Measurements from ENCODE around the gene MAEA.
A peak's percentile ranks its signal among the peaks of the same experiment; 100 is the strongest.

The MAEA gene

DNA sequence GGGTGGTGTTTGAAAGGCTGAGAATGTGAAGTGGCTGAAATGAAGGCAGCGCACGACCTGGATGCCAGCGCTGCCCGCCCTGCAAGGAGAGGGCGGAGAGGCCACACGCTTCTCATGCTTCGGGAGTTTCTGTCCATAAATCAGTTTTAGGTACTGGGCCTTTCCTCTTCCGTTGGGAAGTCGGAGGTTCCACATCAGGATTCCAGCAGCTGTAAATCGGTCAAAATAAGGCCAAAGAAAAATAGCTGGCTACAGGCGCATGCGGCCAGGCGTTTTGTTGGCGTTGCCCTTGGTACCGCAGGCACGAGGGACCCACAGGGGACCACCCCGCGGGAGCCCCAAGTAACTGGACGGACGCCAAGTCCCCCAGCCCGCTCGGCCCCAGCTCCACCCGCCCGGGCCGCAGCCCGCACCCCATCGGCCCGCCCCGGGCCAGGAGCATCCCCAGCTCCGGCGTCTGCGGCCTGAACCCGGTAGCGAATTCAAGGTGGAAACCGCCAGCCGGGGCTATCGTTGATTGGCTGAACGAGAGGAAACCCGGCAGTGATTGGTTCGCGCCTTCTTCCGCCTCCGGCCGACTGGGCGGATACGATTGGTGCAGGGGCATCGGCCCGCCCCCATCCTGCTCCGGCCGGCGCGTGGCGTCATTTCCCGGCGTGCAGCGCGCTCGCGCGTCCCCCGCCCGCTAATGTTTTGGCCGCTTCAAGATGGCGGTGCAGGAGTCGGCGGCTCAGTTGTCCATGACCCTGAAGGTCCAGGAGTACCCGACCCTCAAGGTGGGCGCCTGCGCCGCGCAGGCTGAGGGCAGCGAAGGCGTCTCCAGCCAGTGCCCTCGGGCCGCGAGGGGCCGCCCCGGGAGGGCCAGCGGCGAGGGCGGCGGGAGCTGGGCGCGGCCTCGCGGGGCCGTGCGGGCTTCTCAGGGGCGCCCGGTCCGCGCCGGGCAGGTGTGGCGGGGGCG, at the start of gene MAEA:
MAEA (plus strand) TSS at position 685 of the 958 bp plus-strand sequence; CDS start at position 708, 23 bp downstream.
- peak; percentile 89 for DNase-seq

DNA sequence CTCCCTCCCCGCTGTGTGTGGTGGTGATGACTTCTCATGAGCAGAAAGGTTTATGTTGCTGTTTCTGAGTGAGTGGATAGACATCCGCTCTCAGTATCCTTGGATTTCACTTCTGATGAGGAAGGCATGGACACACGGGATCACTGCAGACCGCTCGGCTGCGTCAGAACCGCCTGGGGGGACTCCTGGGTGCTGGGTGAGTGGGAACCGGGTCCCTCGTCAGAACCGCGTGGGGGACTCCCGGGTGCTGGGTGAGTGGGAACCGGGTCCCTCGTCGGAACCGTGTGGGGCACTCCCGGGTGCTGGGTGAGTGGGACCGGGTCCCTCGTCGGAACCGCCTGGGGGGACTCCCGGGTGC, 49.8 kb upstream of the MAEA start:
- no peak for DNase-seq

DNA sequence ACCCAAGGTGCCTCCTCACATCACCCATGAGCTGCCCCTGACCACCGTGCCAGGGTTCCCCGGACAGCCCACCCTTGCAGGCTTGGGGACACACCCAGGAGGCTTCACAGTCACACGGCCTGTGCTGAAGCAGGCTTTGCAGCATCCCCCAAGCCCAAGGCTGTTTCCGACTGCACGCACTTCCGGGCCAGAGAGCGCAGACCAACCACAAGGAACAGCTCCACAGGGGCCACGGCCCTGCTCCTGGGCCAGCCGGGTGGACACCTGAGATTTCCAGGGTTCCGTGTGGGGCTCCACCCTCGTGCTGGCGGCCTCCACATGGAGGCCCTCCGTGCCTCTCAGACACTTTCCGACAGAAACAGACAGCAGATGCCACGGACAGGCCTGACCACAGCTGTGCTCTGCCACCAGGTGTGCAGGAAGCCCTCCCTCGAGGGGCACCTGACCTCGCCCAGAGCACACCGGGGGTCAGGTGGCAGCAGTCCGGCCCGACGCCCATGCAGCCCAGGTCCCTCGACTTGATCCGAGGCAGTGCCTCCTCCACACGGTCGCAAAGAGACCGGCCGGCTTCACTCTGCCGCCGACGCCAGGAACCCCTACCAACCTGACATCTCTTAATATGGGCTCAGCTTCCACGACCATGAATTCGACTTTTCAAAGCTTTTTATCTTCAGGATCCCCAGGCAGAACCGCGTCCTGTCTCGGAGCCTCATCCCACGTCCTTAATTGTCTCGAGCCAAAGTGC, 48.8 kb upstream of the MAEA start:
- DNase-seq: no peak

DNA sequence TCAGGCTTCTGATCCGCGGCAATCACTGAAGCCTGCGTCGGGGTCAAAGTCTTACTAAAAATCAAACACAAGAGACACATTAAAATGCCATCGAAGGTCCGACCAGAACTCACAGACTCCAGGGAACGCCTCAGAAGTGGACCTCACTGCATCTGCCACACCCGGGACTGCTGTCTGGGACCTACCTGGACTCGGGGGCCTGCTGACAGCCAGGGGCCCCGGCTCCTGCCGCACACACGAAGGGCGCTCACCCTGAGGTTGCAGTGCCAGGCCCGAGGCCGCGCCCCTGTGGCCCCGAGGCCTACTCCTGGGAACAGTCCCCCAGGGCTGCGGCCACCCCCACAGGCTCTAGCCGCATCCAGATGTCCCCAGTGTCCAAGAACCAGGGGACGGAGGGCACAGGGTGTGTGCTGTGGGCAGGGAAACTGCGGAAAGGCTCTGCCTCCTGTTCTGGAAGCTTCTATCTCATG, 48.2 kb upstream of the MAEA start:
- DNase-seq: no peak

DNA sequence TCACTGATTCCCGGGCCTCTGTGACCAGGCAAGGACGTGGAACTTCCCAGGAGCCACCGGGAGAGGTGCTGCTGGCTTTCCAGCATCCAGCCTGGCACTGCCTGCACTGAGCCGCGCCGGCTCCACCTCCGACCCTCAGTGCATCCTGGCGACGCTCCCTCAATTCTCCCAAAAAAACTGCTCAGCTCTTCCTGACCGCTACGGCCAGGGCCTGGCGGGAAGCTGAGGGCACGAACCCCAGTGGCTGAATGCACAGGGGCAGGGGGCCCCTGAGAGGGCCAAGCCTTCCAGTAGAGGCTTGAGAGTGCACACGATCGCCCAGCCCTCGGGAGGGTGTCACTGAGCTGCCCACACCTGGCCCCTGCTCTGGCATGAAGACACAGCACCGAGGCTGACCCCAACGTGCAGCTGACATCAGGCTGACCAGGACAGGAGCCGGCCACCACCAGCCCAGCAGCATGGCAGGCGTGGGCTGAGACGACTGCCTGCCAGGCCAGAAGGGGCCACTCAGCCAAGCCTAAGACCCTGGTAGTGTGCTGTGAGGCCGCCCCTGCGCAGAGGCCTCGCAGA, 47.7 kb upstream of the MAEA start:
- DNase-seq: no peak

DNA sequence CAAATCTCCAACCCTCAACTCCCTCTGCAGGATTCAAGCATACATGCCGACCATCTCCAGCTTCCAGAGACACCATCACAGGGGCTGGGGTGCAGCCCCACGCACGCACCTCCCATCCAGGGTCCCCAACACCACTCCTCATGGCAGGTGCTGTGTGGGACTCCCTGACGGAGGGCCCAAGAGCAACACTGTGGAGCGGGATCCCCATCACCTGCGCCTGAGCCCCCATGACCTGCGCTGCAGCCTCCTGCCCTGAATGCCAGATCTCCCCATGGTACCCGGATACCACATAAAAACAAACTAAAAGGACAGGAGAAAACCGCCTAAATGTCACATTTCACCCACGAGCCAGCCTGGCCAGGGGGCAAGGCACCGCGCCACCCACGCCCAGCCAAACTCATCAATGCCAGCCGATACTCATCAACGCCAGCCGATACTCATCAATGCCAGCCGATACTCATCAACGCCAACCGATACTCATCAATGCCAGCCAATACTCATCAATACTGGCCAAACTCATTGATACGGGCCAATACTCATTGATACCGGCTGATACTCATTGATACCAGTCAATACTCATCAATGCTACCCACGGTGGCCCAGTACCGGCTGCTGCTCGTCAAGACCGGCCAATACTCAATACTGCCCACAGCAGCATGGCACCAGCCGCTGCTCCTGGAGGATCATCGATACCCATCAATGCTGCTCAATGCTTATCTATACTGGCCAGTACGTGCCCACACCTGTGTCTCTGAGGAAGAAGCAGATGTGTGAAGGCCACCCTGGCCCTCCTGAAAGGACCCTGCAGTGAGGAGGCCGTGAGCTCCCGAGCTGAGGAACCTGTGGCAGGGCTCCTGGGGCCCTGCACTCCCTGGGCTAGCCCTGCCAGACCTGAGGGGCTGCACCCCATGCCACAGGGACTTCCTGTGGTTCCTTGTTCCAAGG, 46.9 kb upstream of the MAEA start:
- DNase-seq: no peak

DNA sequence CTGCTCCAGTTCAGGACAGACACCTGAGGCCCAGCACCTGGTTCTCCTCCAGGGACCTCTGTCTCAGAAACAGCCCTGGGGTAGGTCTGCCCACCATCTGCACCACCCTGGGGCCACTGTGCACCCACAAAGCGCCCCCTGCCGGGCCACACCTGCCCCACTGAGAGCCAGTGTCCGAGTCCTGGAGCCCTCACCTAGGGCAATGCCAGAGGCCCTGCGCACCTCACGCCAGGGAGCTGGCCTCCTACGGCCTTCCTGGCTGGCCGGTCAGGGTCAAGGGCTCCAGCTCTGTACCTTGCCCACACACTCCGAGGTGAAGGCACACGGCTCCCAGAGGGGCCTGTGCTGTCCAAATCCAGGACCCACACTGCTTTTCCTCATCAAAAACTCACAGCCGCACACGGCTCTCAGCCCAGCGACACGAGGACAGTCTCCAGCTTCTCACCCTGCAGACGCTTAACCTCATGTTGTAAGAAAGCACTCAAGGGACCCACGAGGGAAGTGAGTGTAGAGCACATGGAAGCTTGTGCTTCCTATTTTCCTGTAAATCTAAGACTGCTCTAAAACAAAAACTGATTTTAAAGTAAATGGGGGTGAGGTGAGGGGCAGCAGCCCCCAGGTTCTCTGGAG, 46.1 kb upstream of the MAEA start:
- DNase-seq: no peak

DNA sequence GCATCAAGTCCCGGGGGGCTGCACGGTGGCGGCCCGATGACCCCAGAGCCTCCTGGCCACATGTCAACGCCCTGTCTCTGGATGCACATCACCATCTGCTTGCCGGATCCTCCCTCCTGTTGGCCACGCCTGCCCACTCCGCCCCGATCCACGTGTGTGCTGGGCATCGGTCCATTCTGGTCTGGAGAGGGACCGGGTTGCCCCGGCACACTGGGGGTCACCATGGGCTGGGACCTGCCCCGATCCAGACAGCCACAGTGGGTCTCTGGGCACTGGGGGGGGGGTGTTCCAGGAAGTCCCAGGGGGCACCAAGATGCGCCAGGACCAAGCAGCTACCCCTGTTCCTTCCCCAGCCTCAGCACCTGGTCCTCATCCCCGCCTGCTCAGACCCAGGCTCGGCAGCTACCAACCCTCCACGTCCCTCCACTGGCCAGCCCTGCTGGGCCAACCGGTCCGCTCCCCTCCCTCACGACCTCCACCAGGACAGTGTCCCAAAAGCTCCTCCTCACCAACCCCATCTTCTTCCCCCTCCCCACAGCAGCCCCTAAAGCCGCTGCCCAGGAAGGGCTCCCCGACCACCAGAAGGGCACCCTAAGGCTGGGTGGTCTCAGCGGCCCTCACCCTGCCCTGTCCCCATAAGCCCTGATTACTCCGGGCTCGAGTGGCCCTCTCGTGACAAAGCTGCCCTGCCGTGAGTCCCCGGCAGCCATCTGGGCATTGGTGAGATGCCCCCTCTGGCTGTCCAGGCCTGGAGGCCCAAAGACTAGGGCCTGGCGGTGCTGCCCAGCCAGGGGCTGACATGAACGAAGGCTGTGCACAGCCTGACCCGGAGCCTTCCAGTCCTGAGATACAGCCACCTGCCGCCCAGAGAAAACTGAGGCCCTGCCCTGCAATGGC, 45.4 kb upstream of the MAEA start:
- no peak for DNase-seq

DNA sequence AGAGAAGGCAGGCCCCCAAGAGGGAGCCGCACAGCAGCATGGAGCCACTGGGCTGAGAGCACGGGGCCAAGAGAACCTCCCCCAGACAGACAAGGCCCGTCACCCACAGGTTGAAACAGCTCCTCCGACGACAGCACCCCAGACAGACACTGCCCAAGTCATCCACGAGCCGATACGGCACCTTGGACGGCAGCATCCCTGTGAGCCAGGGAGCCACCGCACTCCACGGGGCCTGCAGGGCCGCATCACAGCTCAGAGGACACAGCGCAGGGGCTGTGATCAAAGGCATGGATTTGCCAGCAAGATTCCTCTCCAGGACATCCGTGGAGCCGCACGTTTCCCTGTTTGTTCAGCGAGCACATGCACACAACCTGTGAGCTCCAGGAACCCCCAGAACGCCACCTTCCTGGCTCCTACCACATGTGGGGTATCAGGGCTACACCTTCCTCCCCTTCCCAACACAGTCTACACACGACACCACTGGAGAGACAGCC, 44.7 kb upstream of the MAEA start:
- DNase-seq: no peak

DNA sequence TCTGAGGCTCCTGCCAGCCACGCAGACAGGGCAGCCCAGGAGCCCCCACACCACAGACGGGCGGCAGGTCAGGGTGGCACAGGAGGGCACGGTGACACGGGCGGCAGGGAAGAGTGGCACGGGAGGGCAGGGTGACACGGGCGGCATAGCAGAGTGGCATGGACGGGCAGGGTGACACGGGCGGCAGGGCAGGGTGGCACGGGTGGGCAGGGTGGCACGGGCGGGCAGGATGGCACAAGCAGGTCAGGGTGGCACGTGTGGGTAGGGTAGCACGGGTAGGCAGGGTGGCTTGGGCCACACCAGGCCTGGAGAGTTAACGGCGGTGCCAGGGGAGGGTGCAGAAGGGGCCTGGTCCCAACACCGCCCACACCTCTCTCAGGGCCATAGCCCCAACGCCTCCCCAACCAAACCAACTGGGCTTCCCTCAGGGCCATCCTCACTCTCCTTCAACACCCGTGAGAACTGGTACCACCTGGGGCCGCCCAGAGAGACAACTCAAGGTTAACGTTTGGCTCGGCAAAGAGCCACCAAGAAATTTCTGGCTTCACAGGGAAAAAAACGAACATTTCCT, 44.1 kb upstream of the MAEA start:
- DNase-seq: no peak

DNA sequence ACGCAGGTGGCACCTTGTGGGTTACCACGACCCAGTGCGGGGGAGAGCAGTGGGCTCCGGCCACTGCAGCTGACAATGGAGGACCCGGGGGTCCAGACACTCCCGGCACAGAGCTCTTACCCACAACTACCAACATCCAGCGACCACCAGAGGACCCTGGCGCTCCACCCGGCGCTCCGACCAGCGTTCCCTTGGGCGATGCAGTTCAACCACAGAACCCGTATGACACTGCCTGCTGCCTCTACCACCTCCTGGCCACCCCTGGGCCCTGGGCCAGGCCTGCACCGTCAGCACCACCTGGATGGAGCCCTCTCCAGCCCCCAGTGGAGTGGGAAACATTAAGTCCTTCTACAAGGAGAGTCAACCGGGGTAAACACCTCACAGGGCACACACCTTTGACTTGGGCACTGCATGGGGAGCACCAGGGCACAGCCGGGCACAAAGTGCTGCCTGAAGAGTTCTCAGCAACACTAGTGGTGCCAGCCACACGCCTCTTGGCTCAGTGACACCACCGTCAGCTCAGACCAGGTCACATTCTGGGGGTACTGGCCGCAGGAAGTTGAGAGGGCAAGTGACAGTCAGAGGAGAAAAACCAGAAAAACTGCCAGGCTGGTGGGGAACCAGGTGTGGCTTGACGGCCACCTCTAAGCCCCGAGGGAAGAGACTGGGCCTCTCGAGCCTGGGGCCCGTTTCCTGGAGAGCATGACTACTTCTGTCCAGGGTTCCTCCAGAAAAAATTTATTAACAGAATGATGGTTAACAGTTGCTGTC, 43.4 kb upstream of the MAEA start:
- no peak for DNase-seq

DNA sequence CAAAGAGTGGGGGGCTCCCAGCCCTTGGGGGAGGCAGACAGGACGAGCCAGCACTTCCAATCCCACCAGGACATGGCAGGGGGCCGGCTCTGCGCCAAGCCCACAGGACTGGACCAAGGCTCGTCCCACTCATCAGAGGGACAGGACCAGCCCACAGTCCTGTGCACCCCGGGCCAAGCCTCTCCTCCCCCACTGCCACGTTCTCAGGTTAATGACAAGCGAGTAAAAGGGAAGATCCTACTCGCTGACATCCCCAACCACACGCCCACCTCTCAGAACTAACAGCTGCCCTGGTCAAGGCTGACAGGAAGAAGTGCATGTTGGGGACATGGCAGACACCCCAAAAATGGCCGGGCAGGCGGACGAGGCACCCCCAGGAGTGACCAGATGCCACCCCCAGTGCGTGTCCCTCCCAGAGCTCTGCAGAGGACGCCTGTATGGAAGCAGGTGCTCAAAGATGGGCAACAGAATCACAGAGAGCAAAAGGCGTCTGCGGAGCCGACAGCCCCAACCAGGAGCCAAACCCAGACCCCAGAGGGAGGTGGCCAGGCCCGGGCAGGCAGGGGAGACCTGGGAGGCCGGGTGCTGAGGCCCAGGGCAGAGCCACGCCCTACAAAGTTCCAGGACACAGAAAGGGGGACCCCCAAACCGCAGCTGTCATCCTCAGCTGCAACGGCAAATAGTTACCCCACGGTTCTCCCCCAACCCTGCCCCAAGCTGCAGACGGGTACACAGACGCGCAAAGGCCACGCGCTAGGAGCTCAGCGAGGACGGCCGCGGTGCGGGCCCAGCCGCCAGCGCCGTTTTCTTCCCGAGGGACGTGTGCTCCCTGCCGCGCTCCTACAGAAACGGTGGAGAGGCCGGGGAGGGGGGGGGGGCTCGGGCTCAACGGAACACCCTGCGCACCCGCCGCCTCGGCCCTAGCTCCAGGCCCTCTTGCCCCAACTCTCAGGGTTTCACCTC, 42.5 kb upstream of the MAEA start:
- DNase-seq: no peak

DNA sequence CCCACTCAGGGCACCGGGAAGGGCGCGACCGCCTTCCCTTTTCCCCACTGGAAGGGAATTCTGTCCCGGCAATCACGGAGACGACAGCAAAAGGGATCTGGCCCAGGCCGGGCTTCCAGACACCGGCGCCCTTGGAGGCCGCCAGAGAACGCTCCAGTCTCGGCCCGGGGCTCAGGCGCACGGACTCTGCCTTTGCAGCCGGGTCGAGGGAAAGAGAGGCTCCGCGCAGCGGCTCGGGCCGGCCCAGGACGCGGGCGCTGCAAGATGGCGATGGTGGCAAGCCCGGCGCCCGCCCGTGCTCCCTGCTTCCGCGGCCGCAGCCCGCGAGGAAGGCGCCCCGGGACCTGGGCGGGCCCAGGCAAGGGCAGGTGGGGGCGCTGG, 41.8 kb upstream of the MAEA start:
- no peak for DNase-seq

DNA sequence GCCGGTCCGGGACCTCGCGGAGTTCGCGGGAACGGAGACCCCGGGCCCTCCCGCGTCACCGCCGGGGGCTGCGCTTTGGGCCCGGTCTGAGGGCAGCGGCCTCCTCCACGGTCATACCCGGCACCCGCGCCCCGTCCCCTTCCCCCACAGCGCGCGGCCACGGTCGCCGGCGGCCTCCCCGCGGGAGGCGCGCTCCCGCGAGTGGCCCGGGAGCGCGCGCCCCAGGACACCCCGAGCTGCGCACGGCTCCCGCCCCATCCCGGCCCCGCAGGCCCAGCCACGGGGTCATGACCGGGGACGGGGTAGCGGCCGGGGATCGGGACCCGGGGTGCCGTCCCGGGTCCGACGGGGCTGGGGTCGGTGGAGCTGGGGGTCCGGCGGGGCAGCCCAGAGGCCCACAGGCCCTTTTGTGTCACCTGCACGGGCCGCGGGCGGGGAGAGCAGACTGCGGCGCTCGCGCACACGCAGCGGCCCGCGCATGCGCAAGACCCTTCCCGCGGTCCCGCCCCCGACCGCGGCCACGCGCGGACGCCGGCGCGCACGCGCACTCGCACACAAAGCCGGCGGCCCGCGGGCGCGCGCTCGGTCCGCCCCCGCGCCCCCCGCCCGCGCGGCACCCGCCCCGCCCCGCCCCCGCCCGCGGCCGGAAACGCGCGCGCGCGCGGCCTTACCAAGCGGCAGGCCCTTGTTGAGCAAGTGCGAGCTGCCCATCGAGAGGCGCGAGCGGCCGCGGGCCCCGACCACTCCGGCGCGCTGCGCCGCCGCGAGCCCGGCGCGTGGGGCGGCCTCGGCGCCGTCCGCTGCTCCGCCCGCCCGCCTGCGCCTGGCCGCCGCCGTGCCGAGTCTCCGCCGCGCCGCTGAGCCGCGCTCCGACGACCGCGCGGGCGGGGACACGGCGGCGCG, 41.2 kb upstream of the MAEA start, which contains the start of gene CTBP1:
CTBP1 (minus strand) TSS at position 886 of the 903 bp plus-strand sequence. CDS start 7,799 bp downstream, outside the sequence.
- DNase-seq: peak; percentile 68

DNA sequence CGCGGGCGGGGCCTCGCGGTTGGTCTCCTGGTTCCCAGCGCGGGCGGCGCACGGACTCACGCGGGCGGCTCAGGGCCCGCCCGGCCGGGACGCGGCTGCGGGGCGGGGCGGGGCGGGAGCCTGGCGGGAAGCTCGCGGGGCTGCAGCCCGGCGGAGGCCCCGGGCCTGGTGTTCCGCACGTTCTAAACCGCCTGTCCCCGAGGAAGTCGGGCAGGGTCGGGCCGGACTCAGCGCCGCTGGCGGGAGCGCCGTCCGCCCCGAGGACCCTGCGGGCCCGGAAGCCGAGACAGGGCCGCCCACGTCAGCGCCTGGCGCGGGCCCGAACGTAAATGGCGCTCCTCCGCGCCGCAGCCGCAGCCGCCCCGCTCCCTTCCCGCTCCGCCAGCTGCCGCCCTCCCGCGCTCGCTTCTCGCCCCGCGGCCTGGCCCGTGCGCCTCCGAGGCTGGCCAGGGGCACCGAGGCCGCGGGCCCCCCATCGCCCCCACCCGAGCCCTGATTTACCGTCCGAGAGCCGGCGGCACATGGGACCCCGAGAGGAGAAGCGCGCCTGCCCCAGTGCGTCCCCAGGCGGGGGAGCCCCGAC, 40.5 kb upstream of the MAEA start:
- peak; percentile 77 for DNase-seq

DNA sequence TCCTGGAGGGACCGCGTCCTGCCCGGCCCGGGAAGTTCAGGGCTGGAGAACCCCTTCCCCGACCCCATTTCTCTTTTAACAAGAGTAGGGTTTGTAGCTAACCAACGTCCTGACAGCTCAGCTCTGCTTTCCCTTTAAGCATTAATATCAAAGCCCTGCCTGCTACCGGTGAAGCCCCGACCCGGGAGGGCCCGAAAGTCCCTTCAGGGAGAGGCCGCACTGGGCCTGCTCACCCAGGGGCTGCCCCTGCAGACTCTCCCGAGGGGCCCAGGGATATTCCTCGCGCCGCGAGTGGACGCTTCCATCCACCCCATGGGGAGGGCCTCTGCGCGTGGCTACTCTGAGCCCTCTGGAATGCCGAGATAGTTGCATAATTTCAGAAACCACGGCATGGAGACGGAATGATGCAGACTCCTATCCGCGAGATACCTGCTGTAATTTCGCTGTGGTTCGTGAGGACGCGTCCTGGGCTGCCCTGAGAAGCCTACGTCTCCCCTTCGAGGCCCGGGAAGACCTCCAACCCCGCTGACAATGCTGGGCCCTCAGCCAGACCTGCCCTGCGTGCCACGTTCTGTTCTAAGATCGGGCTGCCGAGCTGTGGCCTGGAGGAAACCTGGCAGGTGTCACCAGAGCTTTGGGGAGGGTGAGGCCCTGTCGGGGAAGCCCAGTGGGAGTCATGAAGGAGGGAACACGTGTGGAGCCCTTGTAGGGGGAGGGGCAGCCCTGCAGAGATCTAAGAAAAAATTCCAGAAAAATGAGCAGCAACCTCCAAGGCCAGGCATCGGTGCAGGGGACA, 39.8 kb upstream of the MAEA start:
- peak; percentile 62 for DNase-seq
